ENCODE results near the gene MMEL1.

DNA sequence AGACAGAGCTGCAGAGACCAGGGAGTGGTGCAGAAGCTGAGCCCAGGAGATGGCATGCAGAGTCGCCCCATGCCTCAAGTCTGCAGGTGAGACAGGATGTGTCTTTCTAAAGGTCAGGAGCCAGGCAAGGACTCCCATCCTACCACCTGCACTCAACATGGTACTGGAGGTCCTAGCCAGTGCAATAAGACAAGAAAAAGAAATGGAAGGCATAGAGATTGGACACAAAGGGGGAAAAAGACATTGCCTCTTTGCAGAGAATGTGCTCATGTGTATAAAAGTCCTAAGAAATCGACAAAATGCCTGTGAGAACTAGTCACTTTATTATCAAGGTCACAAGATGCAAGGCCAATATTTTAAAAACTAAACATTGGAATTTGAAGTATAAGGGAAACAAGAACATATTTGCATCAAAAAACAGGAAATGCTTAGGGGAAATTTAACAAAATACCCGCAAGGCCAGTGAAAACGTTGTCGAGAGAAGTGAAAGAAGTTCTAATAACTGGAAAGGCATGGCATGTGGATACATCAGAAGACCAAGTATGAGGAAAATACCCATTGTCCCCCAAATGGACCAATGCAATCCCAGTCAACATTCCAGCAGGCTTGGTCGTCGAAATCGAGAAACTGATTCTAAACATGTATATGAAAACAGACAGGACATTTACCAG is 59.4 kb downstream of the MMEL1 start:
- TF ChIP-seq, protein P1, sequence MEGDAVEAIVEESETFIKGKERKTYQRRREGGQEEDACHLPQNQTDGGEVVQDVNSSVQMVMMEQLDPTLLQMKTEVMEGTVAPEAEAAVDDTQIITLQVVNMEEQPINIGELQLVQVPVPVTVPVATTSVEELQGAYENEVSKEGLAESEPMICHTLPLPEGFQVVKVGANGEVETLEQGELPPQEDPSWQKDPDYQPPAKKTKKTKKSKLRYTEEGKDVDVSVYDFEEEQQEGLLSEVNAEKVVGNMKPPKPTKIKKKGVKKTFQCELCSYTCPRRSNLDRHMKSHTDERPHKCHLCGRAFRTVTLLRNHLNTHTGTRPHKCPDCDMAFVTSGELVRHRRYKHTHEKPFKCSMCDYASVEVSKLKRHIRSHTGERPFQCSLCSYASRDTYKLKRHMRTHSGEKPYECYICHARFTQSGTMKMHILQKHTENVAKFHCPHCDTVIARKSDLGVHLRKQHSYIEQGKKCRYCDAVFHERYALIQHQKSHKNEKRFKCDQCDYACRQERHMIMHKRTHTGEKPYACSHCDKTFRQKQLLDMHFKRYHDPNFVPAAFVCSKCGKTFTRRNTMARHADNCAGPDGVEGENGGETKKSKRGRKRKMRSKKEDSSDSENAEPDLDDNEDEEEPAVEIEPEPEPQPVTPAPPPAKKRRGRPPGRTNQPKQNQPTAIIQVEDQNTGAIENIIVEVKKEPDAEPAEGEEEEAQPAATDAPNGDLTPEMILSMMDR (conservative IDR thresholded peaks at IDR 0.05; ENCODE audit: low read length), result no peak
- no peak for TF ChIP-seq EZH2phosphoT487 (IDR thresholded peaks at IDR 0.05; ENCODE audit: borderline replicate concordance, low read depth, low read length)

All from OCI-LY7 (cell line).